ENCODE measurements around the gene CYP8B1. TPM values are rescaled to one million over a fixed set of nuclear protein-coding genes. Genes with fewer than 3 reads are reported as not detected.

Gene CYP8B1
- total RNA-seq, 1 experiment from 2014 or later: not detected

GRCh38 chr3:42873221-42873982 is 2.3 kb downstream of the CYP8B1 start:
- Mint-ChIP-seq H3K4me1 (ENCODE audit: low read depth, unreplicated experiment) (no peaks in the 10 kb centered on the region), H3K27ac (ENCODE audit: unreplicated experiment) (no peak overlapping the region), H3K4me3 (ENCODE audit: unreplicated experiment) (no peak overlapping the region), H3K36me3 (ENCODE audit: insufficient read depth, unreplicated experiment) (no peaks in the 10 kb centered on the region), H3K27me3 (ENCODE audit: insufficient read depth, unreplicated experiment) (peaks cover 4% of the 10 kb centered on the region), H3K9me3 (ENCODE audit: unreplicated experiment) (no peaks in the 10 kb centered on the region)
- TF ChIP-seq CTCF (IDR thresholded peaks at IDR 0.05; ENCODE audit: insufficient read depth in 1 of 2, low read depth in 1 of 2, low read length in 1 of 2, severe bottlenecking in 1 of 2, unreplicated experiment in 1 of 2): no peak
- Histone ChIP-seq H3K9me3 (no peaks in the 10 kb centered on the region), H3K27me3 (replicated peaks; ENCODE audit: control insufficient read depth, insufficient read depth, low read length) (no peaks in the 10 kb centered on the region), H3K4me1 (no peaks in the 10 kb centered on the region), H3K36me3 (ENCODE audit: control insufficient read depth, insufficient read depth, low read length) (no peaks in the 10 kb centered on the region), H3K4me3 (ENCODE audit: low read depth, low read length) (no peak overlapping the region)
- BruUV-seq (replicated peaks): no TSS peak
- POLR2A ChIA-PET: no interaction called here
- CTCF ChIA-PET: no interaction called here
- DNase-seq: no peak
- intact Hi-C loops (cut with micrococcal nuclease; ENCODE audit: unreplicated experiment): no loop called here

- ChIA-PET CTCF (interaction anchor here (1.3 kb wide), 1 partner anchor 9 kb away, joined by 4 read pairs; no protein-coding TSS in a partner anchor), POLR2A (no interaction called here)
- no peaks in the 10 kb centered on the region for H3K27me3 ChIP-seq (replicated peaks; ENCODE audit: control insufficient read depth, insufficient read depth, low read length)
- Mint-ChIP-seq H3K4me1 (ENCODE audit: low read depth, unreplicated experiment) (no peaks in the 10 kb centered on the region), H3K4me3 (ENCODE audit: unreplicated experiment) (no peak overlapping the region), H3K27ac (ENCODE audit: unreplicated experiment) (no peak overlapping the region), H3K9me3 (ENCODE audit: unreplicated experiment) (no peaks in the 10 kb centered on the region), H3K27me3 (ENCODE audit: insufficient read depth, unreplicated experiment) (peaks cover 4% of the 10 kb centered on the region), H3K36me3 (ENCODE audit: insufficient read depth, unreplicated experiment) (no peaks in the 10 kb centered on the region)
- no peaks in the 10 kb centered on the region for H3K36me3 ChIP-seq (ENCODE audit: control insufficient read depth, insufficient read depth, low read length)
- BruUV-seq (replicated peaks): no TSS peak
- DNase-seq: no peak
- no peaks in the 10 kb centered on the region for H3K4me1 ChIP-seq
- TF ChIP-seq CTCF (IDR thresholded peaks at IDR 0.05; ENCODE audit: insufficient read depth in 1 of 2, low read depth in 1 of 2, low read length in 1 of 2, severe bottlenecking in 1 of 2, unreplicated experiment in 1 of 2): no peak
- intact Hi-C loops (cut with micrococcal nuclease; ENCODE audit: unreplicated experiment): no loop called here
- H3K4me3 ChIP-seq (ENCODE audit: low read depth, low read length): no peak overlapping the region
- H3K9me3 ChIP-seq: no peaks in the 10 kb centered on the region
These were observed 3.0 kb downstream of the CYP8B1 start for GRCh38 chr3:42872718-42873117.

- DNase-seq: no peak
- no peak overlapping the region for H3K4me3 ChIP-seq (ENCODE audit: low read depth, low read length)
- Mint-ChIP-seq H3K4me3 (ENCODE audit: unreplicated experiment) (no peak overlapping the region), H3K27ac (ENCODE audit: unreplicated experiment) (no peak overlapping the region), H3K36me3 (ENCODE audit: insufficient read depth, unreplicated experiment) (no peaks in the 10 kb centered on the region), H3K4me1 (ENCODE audit: low read depth, unreplicated experiment) (no peaks in the 10 kb centered on the region), H3K9me3 (ENCODE audit: unreplicated experiment) (no peaks in the 10 kb centered on the region), H3K27me3 (ENCODE audit: insufficient read depth, unreplicated experiment) (peaks cover 4% of the 10 kb centered on the region)
- BruUV-seq (replicated peaks): no TSS peak
- no peak for TF ChIP-seq CTCF (IDR thresholded peaks at IDR 0.05; ENCODE audit: insufficient read depth in 1 of 2, low read depth in 1 of 2, low read length in 1 of 2, severe bottlenecking in 1 of 2, unreplicated experiment in 1 of 2)
- intact Hi-C loops (cut with micrococcal nuclease; ENCODE audit: unreplicated experiment): no loop called here
- no peaks in the 10 kb centered on the region for H3K4me1 ChIP-seq
- ChIA-PET POLR2A (no interaction called here), CTCF (interaction anchor here (1.3 kb wide), 1 partner anchor 10 kb away, joined by 4 read pairs; no protein-coding TSS in a partner anchor)
- no peaks in the 10 kb centered on the region for H3K27me3 ChIP-seq (replicated peaks; ENCODE audit: control insufficient read depth, insufficient read depth, low read length)
- no peaks in the 10 kb centered on the region for H3K9me3 ChIP-seq
- no peaks in the 10 kb centered on the region for H3K36me3 ChIP-seq (ENCODE audit: control insufficient read depth, insufficient read depth, low read length)
These were observed 4.0 kb downstream of the CYP8B1 start for GRCh38 chr3:42871592-42872196.
